ENCODE data around the gene AIP. TPM values are rescaled to one million over a fixed set of nuclear protein-coding genes. Genes with fewer than 3 reads are reported as not detected.

AIP gene
- total RNA-seq, 1 experiment from 2014 or later: 35.6 TPM

DNA sequence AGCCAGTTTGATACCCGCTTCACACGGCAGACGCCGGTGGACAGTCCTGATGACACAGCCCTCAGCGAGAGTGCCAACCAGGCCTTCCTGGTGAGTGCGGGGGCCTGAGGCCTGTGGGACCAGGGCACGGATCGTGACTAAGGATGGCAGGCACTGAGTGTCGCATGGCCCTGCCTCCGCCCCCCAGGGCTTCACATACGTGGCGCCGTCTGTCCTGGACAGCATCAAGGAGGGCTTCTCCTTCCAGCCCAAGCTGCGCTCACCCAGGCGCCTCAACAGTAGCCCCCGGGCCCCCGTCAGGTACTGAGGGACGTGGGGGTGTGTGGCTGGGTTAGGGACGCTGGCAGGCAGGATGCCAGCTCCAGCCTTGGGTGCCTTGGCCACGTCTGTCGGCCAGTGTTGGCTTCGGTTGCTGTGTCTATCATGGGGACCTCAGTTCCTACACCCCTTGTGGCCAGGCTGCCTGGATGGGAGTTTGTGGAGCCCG, 48.4 kb upstream of the AIP start:
- Histone ChIP-seq H4K5ac (ENCODE audit: insufficient read length, low read depth, low read length) (no peak overlapping the region), H3K23ac (ENCODE audit: insufficient read length, low read depth, low read length) (no peak overlapping the region), H4K20me1 (ENCODE audit: control insufficient read depth, insufficient read depth, insufficient read length) (no peaks in the 10 kb centered on the region), H3K9me3 (ENCODE audit: control insufficient read depth, low read depth, low read length) (no peaks in the 10 kb centered on the region), H3K79me1 (ENCODE audit: insufficient read depth, low read depth, low read length, poor library complexity, severe bottlenecking) (no peaks in the 10 kb centered on the region), H4K8ac (replicated peaks; ENCODE audit: insufficient read length, low read depth, low read length) (no peak overlapping the region), H2BK20ac (ENCODE audit: low read depth, low read length, poor library complexity, severe bottlenecking) (no peak overlapping the region), H3K14ac (ENCODE audit: insufficient read depth, low read length) (no peak overlapping the region), H3K4ac (ENCODE audit: low read depth, low read length) (no peak overlapping the region), H3K4me1 (ENCODE audit: insufficient read depth, low read length) (no peaks in the 10 kb centered on the region; the same call in 1 of the 2 replicates), H3T11ph (ENCODE audit: low read length) (no peak overlapping the region), H3K18ac (ENCODE audit: insufficient read length, low read depth, low read length) (no peak overlapping the region), H2BK15ac (ENCODE audit: low read depth, low read length) (no peak overlapping the region), H3K27ac (ENCODE audit: insufficient read length, low read depth, low read length) (no peak overlapping the region), H2BK120ac (ENCODE audit: low read depth, low read length, poor library complexity, severe bottlenecking) (no peak overlapping the region), H3K56ac (ENCODE audit: insufficient read length, low read depth, low read length) (no peak overlapping the region), H3K79me2 (ENCODE audit: insufficient read depth, low read length) (no peaks in the 10 kb centered on the region), H3K27me3 (ENCODE audit: insufficient read depth, low read length) (no peaks in the 10 kb centered on the region), H2BK12ac (ENCODE audit: insufficient read length, low read depth, low read length) (no peak overlapping the region), H3K23me2 (ENCODE audit: insufficient read length, low read depth, low read length, poor library complexity, severe bottlenecking) (no peaks in the 10 kb centered on the region), H3K9ac (ENCODE audit: extremely low read depth, insufficient read length, low read length) (no peak overlapping the region), H4K91ac (ENCODE audit: insufficient read length, low read depth, low read length) (no peak overlapping the region), H3K4me2 (ENCODE audit: insufficient read depth, insufficient read length, low read length) (no peak overlapping the region), H2AK5ac (ENCODE audit: insufficient read length, low read length) (no peak overlapping the region), H2BK5ac (ENCODE audit: insufficient read length, low read length) (no peak overlapping the region), H2AFZ (ENCODE audit: low read length) (no peak overlapping the region)
- Mint-ChIP-seq H3K27ac (no peak overlapping the region), H3K27me3 (ENCODE audit: low read depth) (no peaks in the 10 kb centered on the region; the same call in 1 of the 2 replicates), H3K36me3 (ENCODE audit: insufficient read depth in 1 of 3, low read depth in 3 of 3) (peaks cover 12 to 47% (median 40%) of the 10 kb centered on the region in 3 experiments; a peak in 6 of 7 replicates), H3K4me3 (no peak overlapping the region), H3K4me1 (peaks cover 4 to 10% of the 10 kb centered on the region in 2 experiments), H3K9me3 (no peaks in the 10 kb centered on the region)
- TF ChIP-seq, protein P1, sequence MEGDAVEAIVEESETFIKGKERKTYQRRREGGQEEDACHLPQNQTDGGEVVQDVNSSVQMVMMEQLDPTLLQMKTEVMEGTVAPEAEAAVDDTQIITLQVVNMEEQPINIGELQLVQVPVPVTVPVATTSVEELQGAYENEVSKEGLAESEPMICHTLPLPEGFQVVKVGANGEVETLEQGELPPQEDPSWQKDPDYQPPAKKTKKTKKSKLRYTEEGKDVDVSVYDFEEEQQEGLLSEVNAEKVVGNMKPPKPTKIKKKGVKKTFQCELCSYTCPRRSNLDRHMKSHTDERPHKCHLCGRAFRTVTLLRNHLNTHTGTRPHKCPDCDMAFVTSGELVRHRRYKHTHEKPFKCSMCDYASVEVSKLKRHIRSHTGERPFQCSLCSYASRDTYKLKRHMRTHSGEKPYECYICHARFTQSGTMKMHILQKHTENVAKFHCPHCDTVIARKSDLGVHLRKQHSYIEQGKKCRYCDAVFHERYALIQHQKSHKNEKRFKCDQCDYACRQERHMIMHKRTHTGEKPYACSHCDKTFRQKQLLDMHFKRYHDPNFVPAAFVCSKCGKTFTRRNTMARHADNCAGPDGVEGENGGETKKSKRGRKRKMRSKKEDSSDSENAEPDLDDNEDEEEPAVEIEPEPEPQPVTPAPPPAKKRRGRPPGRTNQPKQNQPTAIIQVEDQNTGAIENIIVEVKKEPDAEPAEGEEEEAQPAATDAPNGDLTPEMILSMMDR (conservative IDR thresholded peaks at IDR 0.05): no peak
- no CpG with 5 or more reads among the region's 23 CpGs for WGBS (ENCODE audit: extremely low coverage, insufficient read length, low lambda C conversion rate)
- no peak for DNase-seq

Data from H9 (cell line).